ENCODE results near the gene ADH1B. TPM values are rescaled to one million over a fixed set of nuclear protein-coding genes. Genes with fewer than 3 reads are reported as not detected.

Gene ADH1B
- total and polyA plus RNA-seq, 8 donors, result 312 to 1,119 (median 985) TPM

DNA sequence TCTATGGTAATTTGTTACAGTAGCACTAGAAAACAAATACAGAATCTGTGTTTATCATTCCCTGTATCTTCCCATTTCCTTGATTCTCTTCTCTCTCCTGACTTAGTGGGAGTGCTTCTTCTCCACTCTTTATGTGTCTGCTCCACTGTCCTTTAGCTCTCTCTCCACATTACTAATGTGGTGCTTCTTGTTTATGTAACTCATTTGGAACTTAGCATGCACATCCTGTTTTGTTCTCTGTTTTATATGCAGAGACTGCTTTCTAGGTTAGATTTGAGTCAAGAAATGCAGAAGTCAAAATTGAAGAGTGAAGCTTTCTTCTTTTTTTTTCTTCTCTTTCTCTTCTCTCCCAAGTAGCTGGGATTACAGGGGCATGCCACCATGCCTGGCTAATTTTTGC lies 56.3 kb downstream of the ADH1B start:
- Histone ChIP-seq H3K27ac (no peak overlapping the region), H3K36me3 (no peaks in the 10 kb centered on the region), H3K4me1 (no peaks in the 10 kb centered on the region), H3K4me3 (no peak overlapping the region), H3K27me3 (no peaks in the 10 kb centered on the region), H3K9me3 (peaks cover 0 to 6% of the 10 kb centered on the region in 2 donors)
- TF ChIP-seq, protein P1, sequence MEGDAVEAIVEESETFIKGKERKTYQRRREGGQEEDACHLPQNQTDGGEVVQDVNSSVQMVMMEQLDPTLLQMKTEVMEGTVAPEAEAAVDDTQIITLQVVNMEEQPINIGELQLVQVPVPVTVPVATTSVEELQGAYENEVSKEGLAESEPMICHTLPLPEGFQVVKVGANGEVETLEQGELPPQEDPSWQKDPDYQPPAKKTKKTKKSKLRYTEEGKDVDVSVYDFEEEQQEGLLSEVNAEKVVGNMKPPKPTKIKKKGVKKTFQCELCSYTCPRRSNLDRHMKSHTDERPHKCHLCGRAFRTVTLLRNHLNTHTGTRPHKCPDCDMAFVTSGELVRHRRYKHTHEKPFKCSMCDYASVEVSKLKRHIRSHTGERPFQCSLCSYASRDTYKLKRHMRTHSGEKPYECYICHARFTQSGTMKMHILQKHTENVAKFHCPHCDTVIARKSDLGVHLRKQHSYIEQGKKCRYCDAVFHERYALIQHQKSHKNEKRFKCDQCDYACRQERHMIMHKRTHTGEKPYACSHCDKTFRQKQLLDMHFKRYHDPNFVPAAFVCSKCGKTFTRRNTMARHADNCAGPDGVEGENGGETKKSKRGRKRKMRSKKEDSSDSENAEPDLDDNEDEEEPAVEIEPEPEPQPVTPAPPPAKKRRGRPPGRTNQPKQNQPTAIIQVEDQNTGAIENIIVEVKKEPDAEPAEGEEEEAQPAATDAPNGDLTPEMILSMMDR (IDR thresholded peaks at IDR 0.05), result no peak
- no peak for ATAC-seq
- intact Hi-C loops (cut with DNase I), result no loop called here
- no peak for DNase-seq

Other genes starting within 250 kb of the ADH1B start
- 100 to 1,000 TPM; 152 to 160 TPM for gene ADH5, start 232.6 kb downstream of the ADH1B start, total RNA-seq
- gene ADH5, start 232.6 kb downstream of the ADH1B start, polyA plus RNA-seq (ENCODE audit: insufficient read length in 6 of 6), result 100 to 1,000 TPM; 233 to 305 (median 257) TPM
- gene ADH4, start 177.1 kb downstream of the ADH1B start, total RNA-seq, result not detected
- 1 to 10 TPM in 5 of 6 donors, under 1 TPM in 1; 0.48 to 2.0 (median 1.5) TPM for gene ADH4, start 177.1 kb downstream of the ADH1B start, polyA plus RNA-seq (ENCODE audit: insufficient read length in 6 of 6)
- gene ADH6, start 102.2 kb downstream of the ADH1B start, total RNA-seq, result not detected
- 10 to 100 TPM; 11.8 to 23.6 (median 16.0) TPM for gene ADH6, start 102.2 kb downstream of the ADH1B start, polyA plus RNA-seq (ENCODE audit: insufficient read length in 6 of 6)
- gene ADH1A, start 30.4 kb downstream of the ADH1B start, total RNA-seq, result 1 to 10 TPM; 1.0 to 1.3 TPM
- 10 to 100 TPM; 12.5 to 17.6 (median 15.3) TPM for gene ADH1A, start 30.4 kb downstream of the ADH1B start, polyA plus RNA-seq (ENCODE audit: insufficient read length in 6 of 6)
- 1 to 10 TPM; 1.2 to 1.8 TPM for gene ADH1C, start 31.3 kb upstream of the ADH1B start, total RNA-seq
- gene ADH1C, start 31.3 kb upstream of the ADH1B start, polyA plus RNA-seq (ENCODE audit: insufficient read length in 6 of 6), result 10 to 100 TPM; 17.9 to 26.4 (median 24.3) TPM
- 1 to 10 TPM in 1 of 2 donors, not detected in 1; 1.4 TPM for gene ADH7, start 113.9 kb upstream of the ADH1B start, total RNA-seq
- under 1 TPM in 2 of 6 donors, not detected in 4; 0.07 to 0.13 TPM for gene ADH7, start 113.9 kb upstream of the ADH1B start, polyA plus RNA-seq (ENCODE audit: insufficient read length in 6 of 6)
- not detected for gene C4orf17, start 189.6 kb upstream of the ADH1B start, total RNA-seq
- gene C4orf17, start 189.6 kb upstream of the ADH1B start, polyA plus RNA-seq (ENCODE audit: insufficient read length in 6 of 6), result not detected
- gene TRMT10A, start 242.6 kb upstream of the ADH1B start, total RNA-seq, result 1 to 10 TPM; 5.1 to 6.9 TPM
- 10 to 100 TPM; 12.0 to 15.1 (median 14.0) TPM for gene TRMT10A, start 242.6 kb upstream of the ADH1B start, polyA plus RNA-seq (ENCODE audit: insufficient read length in 6 of 6)

Measured in left lung (tissue), 10 donors.